GM12878 (cell line): Measurements from ENCODE around the gene BCAS3.

Experiments used
- EP300 ChIP-seq, 2 experiments: fragments of 150-350 bp in 1 of 2; IDR thresholded peaks; 2 replicates each; pipeline ENCODE4 v1.6.1; 2011 to 2012; ENCODE audit warnings: low read depth in 2 of 2, low read length in 2 of 2, borderline replicate concordance in 1 of 2, improper control_type of control experiment in 1 of 2, inconsistent platforms in 1 of 2; ENCODE audit not compliant: control insufficient read depth in 1 of 2
- EZH2 ChIP-seq: IDR thresholded peaks from 2 replicates; pipeline ENCODE4 v1.6.1; 2012; ENCODE audit warnings: low read depth, mild to moderate bottlenecking, control low read depth, inconsistent platforms, low read length, borderline replicate concordance; ENCODE audit not compliant: control insufficient read depth
- NR2C2 ChIP-seq: IDR thresholded peaks from 2 replicates; pipeline ENCODE4 v1.6.1; 2011; ENCODE audit warnings: borderline replicate concordance, low read depth; ENCODE audit not compliant: control insufficient read depth, insufficient read length
- POLR2A ChIP-seq: IDR thresholded peaks from 2 replicates; pipeline ENCODE4 v1.6.1; 2011; ENCODE audit warnings: low read depth, mild to moderate bottlenecking, low read length
- POU2F2 ChIP-seq: IDR thresholded peaks from 3 replicates; pipeline ENCODE4 v1.6.1; 2011; ENCODE audit warnings: low read depth, mild to moderate bottlenecking, low read length, borderline replicate concordance
- RAD51 ChIP-seq: fragments of 450-650 bp; IDR thresholded peaks from 2 replicates; pipeline ENCODE4 v1.6.1; 2016; ENCODE audit warnings: moderate library complexity, mild to moderate bottlenecking, inconsistent platforms

GRCh38 chr17:61415374-61416210 lies 737.9 kb downstream of the BCAS3 start:
- no peak for TF ChIP-seq NR2C2
- TF ChIP-seq POU2F2: no peak
- TF ChIP-seq EZH2: no peak
- TF ChIP-seq POLR2A: no peak
- no peak for TF ChIP-seq EP300 (IDR thresholded peaks at IDR 0.05; ENCODE audit: borderline replicate concordance in 1 of 2, control insufficient read depth in 1 of 2, low read depth in 2 of 2, low read length in 2 of 2)
- no peak for TF ChIP-seq RAD51
